ENCODE results near the gene ECE2.

DNA sequence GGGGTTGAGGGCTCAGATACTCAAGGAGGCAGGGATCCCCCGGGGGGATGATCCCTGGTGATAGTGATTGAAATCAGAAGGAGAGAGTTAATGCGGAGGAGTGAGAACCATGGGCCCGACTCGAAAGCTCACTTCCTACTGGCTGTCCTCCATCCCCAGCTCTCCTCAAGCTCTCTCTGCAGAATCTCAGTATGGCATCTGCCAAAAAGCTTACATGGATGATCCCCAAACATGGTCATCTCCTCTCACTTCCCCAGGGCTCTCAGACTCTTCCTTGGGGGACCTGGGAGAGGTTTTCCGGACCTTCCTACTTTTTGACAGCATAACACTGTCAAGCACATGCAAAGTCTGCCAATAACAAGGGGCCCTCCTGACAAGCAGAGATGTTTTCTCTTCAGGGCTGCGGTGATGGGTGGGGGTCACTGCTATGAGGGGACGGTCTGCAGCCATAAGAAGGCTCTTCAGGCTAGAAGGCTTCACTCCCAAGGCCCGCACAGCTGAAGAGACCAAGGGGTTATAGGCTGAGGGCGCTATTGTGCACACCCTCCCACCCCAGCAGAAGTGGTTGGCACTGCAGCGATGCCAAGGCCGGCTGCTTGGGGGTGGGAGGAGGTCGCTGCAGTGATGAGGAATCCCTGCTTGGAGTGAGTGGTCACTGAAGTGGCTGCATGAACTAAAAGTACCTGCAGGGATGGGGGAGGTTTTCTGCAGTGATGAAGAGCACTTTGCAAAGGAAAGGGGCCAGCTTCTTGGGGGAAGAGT is 47.3 kb upstream of the ECE2 start:
- TF ChIP-seq CTCF (IDR thresholded peaks at IDR 0.05) (no peak), POLR2A (IDR thresholded peaks at IDR 0.05) (no peak)

All from stomach (tissue), 4 donors.